SK-N-MC (cell line): ENCODE data around the gene PSTPIP2.

ENCODE experiments used
- EZH2 ChIP-seq: fragments of 200-600 bp; sonication (generic); IDR thresholded peaks from one replicate; pipeline ENCODE4 v1.6.1; 2017; ENCODE audit warnings: antibody characterized with exemption
- POLR2AphosphoS5 ChIP-seq: IDR thresholded peaks from 2 replicates; pipeline ENCODE4 v1.6.1; 2012; ENCODE audit warnings: mild to moderate bottlenecking, low read depth, low read length, borderline replicate concordance

- TF ChIP-seq POLR2AphosphoS5: no peak
- TF ChIP-seq EZH2: no peak
Observed at GRCh38 chr18:46067438-46068007, 4.5 kb downstream of the PSTPIP2 start.
